Measurements from ENCODE around the gene EIF4ENIF1.
"Not testable (repeated sequence)": the region's sequence is repeated elsewhere in the genome, so short reads cannot be mapped to it uniquely, and the experiment has no call there.

EIF4ENIF1 gene

GRCh38 chr22:31492151-31492550 is 2.5 kb upstream of the EIF4ENIF1 start:
- no peak for DNase-seq (ENCODE audit: low read depth in 3 of 3)

GRCh38 chr22:31491218-31491962 is 1.7 kb upstream of the EIF4ENIF1 start:
- no peak for DNase-seq (ENCODE audit: low read depth in 3 of 3)

- peak; percentile 22 to 35 (median 33) for DNase-seq (ENCODE audit: low read depth in 3 of 3)
These were observed 869 bp upstream of the EIF4ENIF1 start for GRCh38 chr22:31490496-31490925.

GRCh38 chr22:31488988-31489617 is 539 bp downstream of the EIF4ENIF1 start:
- DNase-seq (ENCODE audit: low read depth in 3 of 3): peak in 1 of 3 donors; percentile 27

GRCh38 chr22:31488346-31488883 is 1.2 kb downstream of the EIF4ENIF1 start:
- DNase-seq (ENCODE audit: low read depth in 3 of 3): no peak

GRCh38 chr22:31486951-31487350 is 2.7 kb downstream of the EIF4ENIF1 start:
- no peak for DNase-seq (ENCODE audit: low read depth in 3 of 3)

- not testable (repeated sequence) for DNase-seq (ENCODE audit: low read depth in 3 of 3)
These were observed 3.3 kb downstream of the EIF4ENIF1 start for GRCh38 chr22:31486369-31486768.

GRCh38 chr22:31482470-31482869 is 7.2 kb downstream of the EIF4ENIF1 start:
- DNase-seq (ENCODE audit: low read depth in 3 of 3): not testable (repeated sequence)

GRCh38 chr22:31481129-31481528 is 8.5 kb downstream of the EIF4ENIF1 start:
- DNase-seq (ENCODE audit: low read depth in 3 of 3): no peak

- no peak for DNase-seq (ENCODE audit: low read depth in 3 of 3)
These were observed 12.3 kb downstream of the EIF4ENIF1 start for GRCh38 chr22:31477329-31477728.

GRCh38 chr22:31475800-31476199 is 13.8 kb downstream of the EIF4ENIF1 start:
- DNase-seq (ENCODE audit: low read depth in 3 of 3): no peak

GRCh38 chr22:31474743-31475142 is 14.9 kb downstream of the EIF4ENIF1 start:
- DNase-seq (ENCODE audit: low read depth in 3 of 3): no peak

GRCh38 chr22:31465307-31465706 is 24.3 kb downstream of the EIF4ENIF1 start:
- DNase-seq (ENCODE audit: low read depth in 3 of 3): no peak

GRCh38 chr22:31461699-31462098 is 27.9 kb downstream of the EIF4ENIF1 start:
- no peak for DNase-seq (ENCODE audit: low read depth in 3 of 3)

- no peak for DNase-seq (ENCODE audit: low read depth in 3 of 3)
These were observed 37.7 kb downstream of the EIF4ENIF1 start for GRCh38 chr22:31451709-31452571.

GRCh38 chr22:31449506-31449905 is 40.1 kb downstream of the EIF4ENIF1 start:
- DNase-seq (ENCODE audit: low read depth in 3 of 3): no peak

- no peak for DNase-seq (ENCODE audit: low read depth in 3 of 3)
These were observed 41.3 kb downstream of the EIF4ENIF1 start for GRCh38 chr22:31448382-31448781.

GRCh38 chr22:31447337-31447736 is 42.3 kb downstream of the EIF4ENIF1 start:
- DNase-seq (ENCODE audit: low read depth in 3 of 3): no peak

- DNase-seq (ENCODE audit: low read depth in 3 of 3): no peak
These were observed 42.9 kb downstream of the EIF4ENIF1 start for GRCh38 chr22:31446767-31447166.

GRCh38 chr22:31446208-31446607 is 43.4 kb downstream of the EIF4ENIF1 start:
- no peak for DNase-seq (ENCODE audit: low read depth in 3 of 3)

GRCh38 chr22:31445642-31446041 is 44.0 kb downstream of the EIF4ENIF1 start:
- DNase-seq (ENCODE audit: low read depth in 3 of 3): no peak

- no peak for DNase-seq (ENCODE audit: low read depth in 3 of 3)
These were observed 46.1 kb downstream of the EIF4ENIF1 start for GRCh38 chr22:31443516-31443915.
